NB4 (cell line): ENCODE results near the gene ABLIM1.

ENCODE experiments used
- MYC ChIP-seq: IDR thresholded peaks from 2 replicates; pipeline ENCODE4 v1.6.1; 2011; ENCODE audit warnings: low read depth, low read length
- POLR2A ChIP-seq: IDR thresholded peaks from 2 replicates; pipeline ENCODE4 v1.6.1; 2011; ENCODE audit warnings: mild to moderate bottlenecking; ENCODE audit not compliant: insufficient read length; ENCODE audit errors: extremely low read depth
- TF ChIP-seq, protein P1 (sequence below): IDR thresholded peaks from one replicate; pipeline ENCODE4 v1.5.1; 2012; ENCODE audit warnings: low read depth, low read length

GRCh38 chr10:114418109-114418508 lies 240.0 kb downstream of the ABLIM1 start:
- TF ChIP-seq MYC (no peak), POLR2A (no peak)
- TF ChIP-seq, protein P1, sequence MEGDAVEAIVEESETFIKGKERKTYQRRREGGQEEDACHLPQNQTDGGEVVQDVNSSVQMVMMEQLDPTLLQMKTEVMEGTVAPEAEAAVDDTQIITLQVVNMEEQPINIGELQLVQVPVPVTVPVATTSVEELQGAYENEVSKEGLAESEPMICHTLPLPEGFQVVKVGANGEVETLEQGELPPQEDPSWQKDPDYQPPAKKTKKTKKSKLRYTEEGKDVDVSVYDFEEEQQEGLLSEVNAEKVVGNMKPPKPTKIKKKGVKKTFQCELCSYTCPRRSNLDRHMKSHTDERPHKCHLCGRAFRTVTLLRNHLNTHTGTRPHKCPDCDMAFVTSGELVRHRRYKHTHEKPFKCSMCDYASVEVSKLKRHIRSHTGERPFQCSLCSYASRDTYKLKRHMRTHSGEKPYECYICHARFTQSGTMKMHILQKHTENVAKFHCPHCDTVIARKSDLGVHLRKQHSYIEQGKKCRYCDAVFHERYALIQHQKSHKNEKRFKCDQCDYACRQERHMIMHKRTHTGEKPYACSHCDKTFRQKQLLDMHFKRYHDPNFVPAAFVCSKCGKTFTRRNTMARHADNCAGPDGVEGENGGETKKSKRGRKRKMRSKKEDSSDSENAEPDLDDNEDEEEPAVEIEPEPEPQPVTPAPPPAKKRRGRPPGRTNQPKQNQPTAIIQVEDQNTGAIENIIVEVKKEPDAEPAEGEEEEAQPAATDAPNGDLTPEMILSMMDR = no peak
